H9 (cell line): ENCODE data around the gene TNFRSF18. TPM values are rescaled to one million over a fixed set of nuclear protein-coding genes. Genes with fewer than 3 reads are reported as not detected.

Experiments
- DNase-seq: peaks from one replicate; pipeline ENCODE4 v3.0.0-alpha.2; 2017
- H2AFZ ChIP-seq: one replicate; pipeline ENCODE4 v1.6.1; 2013; ENCODE audit warnings: mild to moderate bottlenecking, low read length, control low read depth, moderate library complexity
- H2AK5ac ChIP-seq: 2 replicates; pipeline ENCODE4 v1.6.1; 2013; ENCODE audit warnings: low read length, control low read depth, mixed read lengths; ENCODE audit not compliant: insufficient read length
- H2BK120ac ChIP-seq: one replicate; pipeline ENCODE4 v1.6.1; 2013; ENCODE audit warnings: low read depth, mild to moderate bottlenecking, low read length, control low read depth, inconsistent platforms; ENCODE audit not compliant: poor library complexity, severe bottlenecking
- H2BK12ac ChIP-seq: 2 replicates; pipeline ENCODE4 v1.6.1; 2013; ENCODE audit warnings: low read length, control low read depth, mixed read lengths, low read depth; ENCODE audit not compliant: insufficient read length
- H2BK15ac ChIP-seq: 2 replicates; pipeline ENCODE4 v1.6.1; 2013; ENCODE audit warnings: low read depth, low read length, control low read depth
- H2BK20ac ChIP-seq: one replicate; pipeline ENCODE4 v1.6.1; 2013; ENCODE audit warnings: low read depth, mild to moderate bottlenecking, low read length, control low read depth, inconsistent platforms; ENCODE audit not compliant: poor library complexity, severe bottlenecking
- H2BK5ac ChIP-seq: 2 replicates; pipeline ENCODE4 v1.6.1; 2013; ENCODE audit warnings: low read length, control low read depth, mixed read lengths; ENCODE audit not compliant: insufficient read length
- H3K14ac ChIP-seq: 2 replicates; pipeline ENCODE4 v1.6.1; 2013; ENCODE audit warnings: low read length, control low read depth; ENCODE audit not compliant: insufficient read depth
- H3K18ac ChIP-seq: 2 replicates; pipeline ENCODE4 v1.6.1; 2013; ENCODE audit warnings: low read depth, mild to moderate bottlenecking, mixed read lengths, low read length, control low read depth; ENCODE audit not compliant: insufficient read length
- H3K23ac ChIP-seq: 2 replicates; pipeline ENCODE4 v1.6.1; 2013; ENCODE audit warnings: low read length, control low read depth, mixed read lengths, low read depth; ENCODE audit not compliant: insufficient read length
- H3K23me2 ChIP-seq: 2 replicates; pipeline ENCODE4 v1.6.1; 2013; ENCODE audit warnings: low read depth, mild to moderate bottlenecking, mixed read lengths, low read length, control low read depth; ENCODE audit not compliant: insufficient read length, poor library complexity, severe bottlenecking
- H3K27ac ChIP-seq: 2 replicates; pipeline ENCODE4 v1.5.1; 2013; ENCODE audit warnings: low read length, control low read depth, mixed read lengths, low read depth; ENCODE audit not compliant: insufficient read length
- H3K27me3 ChIP-seq: 2 replicates; pipeline ENCODE4 v1.6.1; 2013; ENCODE audit warnings: low read length, control low read depth, inconsistent platforms; ENCODE audit not compliant: insufficient read depth
- H3K4ac ChIP-seq: 2 replicates; pipeline ENCODE4 v1.6.1; 2013; ENCODE audit warnings: low read depth, mild to moderate bottlenecking, control low read depth, inconsistent platforms, low read length, moderate library complexity
- H3K4me1 ChIP-seq: 2 replicates; pipeline ENCODE4 v1.6.1; 2013; ENCODE audit warnings: low read length, control low read depth, inconsistent platforms; ENCODE audit not compliant: insufficient read depth
- H3K4me2 ChIP-seq: 2 replicates; pipeline ENCODE4 v1.6.1; 2013; ENCODE audit warnings: low read length, control low read depth, mixed read lengths; ENCODE audit not compliant: insufficient read length, insufficient read depth
- H3K56ac ChIP-seq: 2 replicates; pipeline ENCODE4 v1.6.1; 2013; ENCODE audit warnings: low read depth, mild to moderate bottlenecking, mixed read lengths, low read length, control low read depth; ENCODE audit not compliant: insufficient read length
- H3K79me1 ChIP-seq: 2 replicates; pipeline ENCODE4 v1.6.1; 2013; ENCODE audit warnings: low read depth, mild to moderate bottlenecking, moderate library complexity, low read length, control low read depth, inconsistent platforms; ENCODE audit not compliant: insufficient read depth, poor library complexity, severe bottlenecking
- H3K79me2 ChIP-seq: 2 replicates; pipeline ENCODE4 v1.6.1; 2013; ENCODE audit warnings: low read length, control low read depth, inconsistent platforms; ENCODE audit not compliant: insufficient read depth
- H3K9ac ChIP-seq: 2 replicates; pipeline ENCODE4 v1.6.1; 2013; ENCODE audit warnings: low read length, control low read depth, mixed read lengths; ENCODE audit not compliant: insufficient read length; ENCODE audit errors: extremely low read depth
- H3K9me3 ChIP-seq: one replicate; pipeline ENCODE4 v1.6.1; 2013; ENCODE audit warnings: low read depth, low read length, inconsistent platforms; ENCODE audit not compliant: control insufficient read depth
- H3T11ph ChIP-seq: one replicate; pipeline ENCODE4 v1.6.1; 2013; ENCODE audit warnings: mild to moderate bottlenecking, low read length, control low read depth, inconsistent platforms
- H4K20me1 ChIP-seq: one replicate; pipeline ENCODE4 v1.6.1; 2013; ENCODE audit not compliant: control insufficient read depth, insufficient read length, insufficient read depth
- H4K5ac ChIP-seq: 2 replicates; pipeline ENCODE4 v1.6.1; 2013; ENCODE audit warnings: low read depth, mild to moderate bottlenecking, mixed read lengths, low read length, control low read depth; ENCODE audit not compliant: insufficient read length
- H4K8ac ChIP-seq: replicated peaks from 2 replicates; pipeline ENCODE4 v1.6.1; 2013; ENCODE audit warnings: low read length, control low read depth, mixed read lengths, low read depth; ENCODE audit not compliant: insufficient read length
- H4K91ac ChIP-seq: 2 replicates; pipeline ENCODE4 v1.6.1; 2013; ENCODE audit warnings: low read depth, mild to moderate bottlenecking, moderate library complexity, mixed read lengths, low read length, control low read depth; ENCODE audit not compliant: insufficient read length
- H3K27ac Mint-ChIP-seq, 3 experiments: 2 replicates in 2 of 3; 3 replicates in 1 of 3; pipeline ENCODE4 v1.8.0; 2020 to 2021; ENCODE audit warnings: mixed read lengths in 3 of 3, mild to moderate bottlenecking in 1 of 3, moderate library complexity in 1 of 3
- H3K27me3 Mint-ChIP-seq: 2 replicates; pipeline ENCODE4 v1.8.0; 2021; ENCODE audit warnings: low read depth, mild to moderate bottlenecking, moderate library complexity, mixed read lengths
- H3K36me3 Mint-ChIP-seq, 3 experiments: 2 replicates in 2 of 3; 3 replicates in 1 of 3; pipeline ENCODE4 v1.8.0; 2020 to 2021; ENCODE audit warnings: low read depth in 3 of 3, mixed read lengths in 3 of 3; ENCODE audit not compliant: insufficient read depth in 1 of 3
- H3K4me1 Mint-ChIP-seq, 2 experiments: 2 replicates each; pipeline ENCODE4 v1.8.0; 2020; ENCODE audit warnings: mixed read lengths in 2 of 2
- H3K4me3 Mint-ChIP-seq, 2 experiments: 2 replicates in 1 of 2; 3 replicates in 1 of 2; pipeline ENCODE4 v1.8.0; 2020 to 2021; ENCODE audit warnings: mild to moderate bottlenecking in 2 of 2, mixed read lengths in 2 of 2, moderate library complexity in 1 of 2
- H3K9me3 Mint-ChIP-seq, 2 experiments: 2 replicates in 1 of 2; 3 replicates in 1 of 2; pipeline ENCODE4 v1.8.0; 2020; ENCODE audit warnings: mild to moderate bottlenecking in 2 of 2, mixed read lengths in 2 of 2, moderate library complexity in 1 of 2
- WGBS: extraction: QIAGEN DNeasy Blood & Tissue Kit; methylation state at CpG from one replicate; pipeline ENCODE4 v1.1.7; 2013; ENCODE audit warnings: missing lambda C conversion rate, low lambda C conversion rate, mixed read lengths; ENCODE audit not compliant: insufficient read length; ENCODE audit errors: extremely low coverage; 5-methylcytosine and 5-hydroxymethylcytosine counted together
- total RNA-seq: library from RNA; stranded (reverse); gene quantifications from 2 replicates; pipeline ENCODE4 v1.2.1, GENCODE V29; 2021
- TF ChIP-seq, protein P1 (sequence below): fragments of 200-600 bp; sonication (generic); conservative IDR thresholded peaks from 3 replicates; pipeline ENCODE4 v1.8.0; 2021; ENCODE audit warnings: antibody characterized with exemption, mild to moderate bottlenecking

The TNFRSF18 gene
- total RNA-seq, 1 experiment from 2014 or later, result 2.0 TPM

DNA sequence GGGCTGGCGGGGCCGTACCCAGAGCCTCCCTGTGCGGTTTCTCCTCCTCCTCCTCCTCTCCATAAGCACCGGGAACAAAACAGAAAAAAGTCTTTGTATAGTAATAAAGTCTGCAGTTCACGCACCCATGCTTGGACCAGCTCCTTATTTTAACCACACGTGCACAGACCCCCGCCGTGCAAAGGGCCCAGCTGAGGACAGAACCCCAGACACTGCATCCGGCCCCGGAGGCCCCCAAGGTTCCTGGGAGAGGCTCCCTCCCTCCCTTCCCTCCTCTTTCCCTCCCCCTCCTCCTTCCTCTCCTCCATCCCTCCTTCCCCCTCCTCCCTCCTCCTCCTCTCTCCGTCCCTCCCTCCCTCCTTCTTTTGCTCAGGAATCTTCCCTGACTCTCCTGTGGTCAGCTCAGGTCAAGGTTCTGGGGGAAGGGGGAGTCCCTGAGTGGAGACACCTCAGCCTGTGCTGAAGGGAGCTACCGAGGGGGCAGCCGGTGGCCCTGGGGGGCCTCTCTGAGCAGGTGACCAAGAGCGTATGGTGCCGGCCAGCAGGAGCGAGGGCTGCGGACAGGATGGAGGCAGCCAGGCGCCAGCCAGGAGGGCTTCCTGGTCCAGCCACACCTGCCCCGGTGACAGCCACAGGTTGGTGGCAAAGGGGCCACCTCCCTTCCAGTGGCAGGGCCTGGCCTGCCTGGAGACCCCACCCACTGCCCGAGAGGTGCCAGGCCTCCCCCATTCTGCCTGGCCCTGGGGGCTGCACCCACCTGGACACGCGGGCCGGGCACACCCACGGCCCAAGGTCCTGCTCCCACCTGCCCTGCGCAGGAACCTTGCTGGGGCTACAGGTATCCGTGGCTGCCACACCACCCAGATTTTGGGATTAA lies 35.9 kb downstream of the TNFRSF18 start:
- TF ChIP-seq, protein P1, sequence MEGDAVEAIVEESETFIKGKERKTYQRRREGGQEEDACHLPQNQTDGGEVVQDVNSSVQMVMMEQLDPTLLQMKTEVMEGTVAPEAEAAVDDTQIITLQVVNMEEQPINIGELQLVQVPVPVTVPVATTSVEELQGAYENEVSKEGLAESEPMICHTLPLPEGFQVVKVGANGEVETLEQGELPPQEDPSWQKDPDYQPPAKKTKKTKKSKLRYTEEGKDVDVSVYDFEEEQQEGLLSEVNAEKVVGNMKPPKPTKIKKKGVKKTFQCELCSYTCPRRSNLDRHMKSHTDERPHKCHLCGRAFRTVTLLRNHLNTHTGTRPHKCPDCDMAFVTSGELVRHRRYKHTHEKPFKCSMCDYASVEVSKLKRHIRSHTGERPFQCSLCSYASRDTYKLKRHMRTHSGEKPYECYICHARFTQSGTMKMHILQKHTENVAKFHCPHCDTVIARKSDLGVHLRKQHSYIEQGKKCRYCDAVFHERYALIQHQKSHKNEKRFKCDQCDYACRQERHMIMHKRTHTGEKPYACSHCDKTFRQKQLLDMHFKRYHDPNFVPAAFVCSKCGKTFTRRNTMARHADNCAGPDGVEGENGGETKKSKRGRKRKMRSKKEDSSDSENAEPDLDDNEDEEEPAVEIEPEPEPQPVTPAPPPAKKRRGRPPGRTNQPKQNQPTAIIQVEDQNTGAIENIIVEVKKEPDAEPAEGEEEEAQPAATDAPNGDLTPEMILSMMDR, result no peak
- Histone ChIP-seq H4K5ac (no peak overlapping the region), H3K4me1 (no peaks in the 10 kb centered on the region; the same call in 1 of the 2 replicates), H3K23me2 (no peaks in the 10 kb centered on the region), H2AK5ac (no peak overlapping the region), H2BK5ac (no peak overlapping the region), H3K18ac (no peak overlapping the region), H3K79me1 (no peaks in the 10 kb centered on the region), H3K79me2 (no peaks in the 10 kb centered on the region), H3K9ac (no peak overlapping the region), H3K23ac (no peak overlapping the region), H3K56ac (no peak overlapping the region), H3K14ac (no peak overlapping the region), H3K4me2 (no peak overlapping the region), H2BK15ac (no peak overlapping the region), H2BK20ac (no peak overlapping the region), H2BK12ac (no peak overlapping the region), H3K27ac (no peak overlapping the region), H2AFZ (no peak overlapping the region), H3K27me3 (no peaks in the 10 kb centered on the region), H3K4ac (no peak overlapping the region), H3T11ph (no peak overlapping the region), H3K9me3 (no peaks in the 10 kb centered on the region), H4K8ac (no peak overlapping the region), H2BK120ac (no peak overlapping the region), H4K20me1 (no peaks in the 10 kb centered on the region), H4K91ac (no peak overlapping the region)
- Mint-ChIP-seq H3K27ac (peak overlapping the region in 2 of 3 experiments; percentile 18 to 72; a peak in 2 of 7 replicates), H3K36me3 (peaks cover 1 to 12% (median 2%) of the 10 kb centered on the region in 3 experiments; a peak in 4 of 7 replicates), H3K4me3 (no peak overlapping the region; a peak in 1 of 5 replicates), H3K9me3 (peaks cover 0 to 3% of the 10 kb centered on the region in 2 experiments; a peak in 2 of 5 replicates), H3K27me3 (peaks cover 6% of the 10 kb centered on the region), H3K4me1 (peaks cover 14 to 27% of the 10 kb centered on the region in 2 experiments)
- whole genome bisulfite sequencing, result no CpG with 5 or more reads among the region's 26 CpGs
- DNase-seq, result peak; percentile 25
